GM12875 (cell line): ENCODE results near the gene COL16A1.

Experiments
- H3K4me3 ChIP-seq: one replicate; pipeline ENCODE4 v1.5.1; 2011; ENCODE audit warnings: low read depth, low read length, control low read depth
- TF ChIP-seq, protein P1 (sequence below): IDR thresholded peaks from 2 replicates; pipeline ENCODE4 v1.5.1; 2011; ENCODE audit warnings: low read depth, mild to moderate bottlenecking, control low read depth, inconsistent platforms, low read length, moderate library complexity, borderline replicate concordance; ENCODE audit not compliant: insufficient read depth

The COL16A1 gene

DNA sequence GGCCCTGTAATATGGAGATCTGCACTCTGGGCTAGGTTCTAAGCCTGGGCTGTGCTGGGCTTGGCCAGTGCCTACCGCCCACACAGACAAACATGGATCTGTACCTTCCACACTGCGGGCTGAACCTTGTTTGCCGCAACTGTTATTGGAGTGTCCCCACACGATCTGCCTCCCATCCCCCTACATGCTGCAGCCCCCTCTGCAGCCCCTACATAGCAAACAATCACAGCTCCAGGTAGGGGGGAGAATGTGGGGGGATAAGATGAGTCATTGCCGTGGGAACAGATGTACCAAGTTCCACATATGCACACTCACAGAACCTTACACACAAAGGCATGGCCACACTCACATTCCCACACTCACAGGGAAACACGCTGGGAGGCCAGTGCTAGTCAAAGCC lies 88.4 kb downstream of the COL16A1 start:
- TF ChIP-seq, protein P1, sequence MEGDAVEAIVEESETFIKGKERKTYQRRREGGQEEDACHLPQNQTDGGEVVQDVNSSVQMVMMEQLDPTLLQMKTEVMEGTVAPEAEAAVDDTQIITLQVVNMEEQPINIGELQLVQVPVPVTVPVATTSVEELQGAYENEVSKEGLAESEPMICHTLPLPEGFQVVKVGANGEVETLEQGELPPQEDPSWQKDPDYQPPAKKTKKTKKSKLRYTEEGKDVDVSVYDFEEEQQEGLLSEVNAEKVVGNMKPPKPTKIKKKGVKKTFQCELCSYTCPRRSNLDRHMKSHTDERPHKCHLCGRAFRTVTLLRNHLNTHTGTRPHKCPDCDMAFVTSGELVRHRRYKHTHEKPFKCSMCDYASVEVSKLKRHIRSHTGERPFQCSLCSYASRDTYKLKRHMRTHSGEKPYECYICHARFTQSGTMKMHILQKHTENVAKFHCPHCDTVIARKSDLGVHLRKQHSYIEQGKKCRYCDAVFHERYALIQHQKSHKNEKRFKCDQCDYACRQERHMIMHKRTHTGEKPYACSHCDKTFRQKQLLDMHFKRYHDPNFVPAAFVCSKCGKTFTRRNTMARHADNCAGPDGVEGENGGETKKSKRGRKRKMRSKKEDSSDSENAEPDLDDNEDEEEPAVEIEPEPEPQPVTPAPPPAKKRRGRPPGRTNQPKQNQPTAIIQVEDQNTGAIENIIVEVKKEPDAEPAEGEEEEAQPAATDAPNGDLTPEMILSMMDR, result no peak
- no peak overlapping the region for H3K4me3 ChIP-seq

DNA sequence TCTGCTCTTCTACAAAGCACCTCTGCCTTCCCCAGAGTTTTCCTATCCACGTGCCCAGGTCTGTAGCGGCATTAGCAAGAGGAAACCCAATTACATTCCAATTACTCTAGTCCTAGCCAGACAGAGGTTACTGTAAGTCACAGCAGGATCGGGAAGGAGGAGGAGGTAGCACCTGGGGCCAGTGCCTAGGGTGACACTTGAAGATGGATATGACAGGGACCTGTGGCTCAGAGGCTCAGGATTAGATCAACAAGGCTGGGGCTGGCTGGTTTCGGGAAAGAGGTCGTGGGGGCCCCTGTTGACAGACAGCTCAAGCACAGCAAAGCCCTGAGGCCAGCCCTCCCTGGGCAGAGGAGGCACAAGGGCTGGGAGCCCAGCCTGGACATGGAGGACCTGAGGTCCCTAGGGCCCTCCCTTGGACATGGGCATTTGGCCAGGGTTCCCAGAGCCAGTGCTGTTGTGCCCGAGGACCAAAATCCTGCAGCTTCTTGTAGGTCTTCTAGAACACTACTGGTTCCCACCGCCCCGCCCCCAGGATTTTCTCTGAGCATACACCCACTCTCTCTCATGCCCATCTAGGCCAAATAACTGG lies 89.3 kb downstream of the COL16A1 start:
- no peak overlapping the region for H3K4me3 ChIP-seq
- TF ChIP-seq, protein P1, result no peak

DNA sequence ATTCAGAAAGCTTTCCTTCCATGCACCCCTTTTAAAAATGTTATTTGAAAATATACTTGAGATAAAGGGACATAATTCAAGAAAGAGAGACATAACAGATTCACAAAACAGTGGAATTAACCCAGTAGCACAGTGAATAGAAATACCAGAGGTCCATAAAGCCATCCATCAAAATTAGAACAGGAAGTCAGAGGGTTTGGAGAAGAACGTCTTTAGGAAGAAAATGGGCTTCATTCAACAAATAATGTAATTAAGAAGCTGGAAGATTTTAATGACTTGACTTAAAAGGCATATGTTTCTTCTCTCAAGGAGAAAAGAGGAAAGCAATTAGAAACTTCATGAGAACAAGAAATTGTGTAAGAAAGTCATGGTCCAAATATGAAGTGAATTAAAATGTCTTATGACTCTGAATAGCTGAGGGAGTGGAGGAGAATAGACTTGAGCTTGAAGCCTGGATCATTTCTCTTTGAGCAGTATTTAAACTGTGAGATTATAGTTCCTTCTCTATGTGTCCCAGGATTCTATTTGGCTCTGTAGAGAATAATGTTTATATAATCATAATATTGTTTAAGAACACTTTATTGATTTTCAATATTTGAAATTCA lies 94.2 kb downstream of the COL16A1 start:
- TF ChIP-seq, protein P1, result no peak
- no peak overlapping the region for H3K4me3 ChIP-seq

DNA sequence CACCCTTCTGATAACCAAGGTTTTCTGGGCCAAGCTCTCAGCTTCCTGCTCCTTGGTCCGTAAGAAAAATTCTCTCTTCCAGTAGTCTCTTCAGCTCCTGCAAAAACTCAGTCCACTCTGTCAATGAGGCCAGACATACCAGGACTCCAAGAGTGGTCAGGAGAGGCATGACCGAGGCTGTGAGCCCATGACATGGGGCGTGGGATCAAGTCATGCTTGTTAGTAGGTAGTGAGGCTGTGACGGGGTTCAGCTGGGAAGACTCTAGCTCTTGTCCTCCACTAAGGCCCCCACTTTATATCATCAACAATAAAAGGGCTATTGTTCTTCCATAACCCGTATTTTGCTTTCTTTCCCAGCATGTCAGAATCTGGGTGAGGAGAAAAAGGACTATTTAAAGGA lies 96.5 kb downstream of the COL16A1 start:
- no peak overlapping the region for H3K4me3 ChIP-seq
- TF ChIP-seq, protein P1, result no peak

DNA sequence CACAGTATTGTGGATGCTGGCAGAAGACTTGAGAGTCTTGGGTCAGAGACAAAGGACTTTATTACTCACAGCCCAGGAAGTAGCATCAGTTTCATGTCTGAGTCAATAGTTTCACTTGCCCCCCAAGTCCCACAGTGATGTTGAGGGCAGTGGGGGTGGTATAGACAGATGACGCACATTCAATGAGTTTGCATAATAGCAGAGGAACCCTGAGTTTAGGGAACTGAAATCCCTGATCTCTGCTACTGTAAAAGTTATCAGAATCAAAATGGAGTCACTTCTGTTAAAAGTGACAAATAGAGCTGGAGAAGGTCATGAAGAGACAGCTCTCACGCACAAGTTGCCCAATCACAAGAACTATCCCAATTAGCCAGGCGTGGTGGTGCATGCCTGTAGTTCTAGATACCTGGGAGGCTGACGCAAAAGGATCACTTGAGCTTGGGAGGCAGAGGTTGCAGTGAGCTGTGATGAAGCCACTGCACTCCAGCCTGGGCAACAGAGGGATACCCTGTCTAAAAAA lies 97.8 kb downstream of the COL16A1 start:
- no peak overlapping the region for H3K4me3 ChIP-seq
- TF ChIP-seq, protein P1, result no peak
